ENCODE data around the gene MAN1B1. TPM values are rescaled to one million over a fixed set of nuclear protein-coding genes. Genes with fewer than 3 reads are reported as not detected.

The MAN1B1 gene
- total and polyA plus RNA-seq, 2 of the 8 experiments (the other 6 are each of a cell fraction or from before 2014, with no cell fraction given): 33.7 to 36.3 TPM

GRCh38 chr9:137149942-137150616 lies 63.3 kb downstream of the MAN1B1 start:
- 78% methylated on average over 16 of the region's 20 CpGs; no CpG with 5 or more reads in 1 of the 2 experiments for WGBS, 2 experiments (ENCODE audit: extremely low coverage in 1 of 2, insufficient coverage in 1 of 2, insufficient read length in 1 of 2, insufficient replicate concordance in 2 of 2, low coverage in 1 of 2, low lambda C conversion rate in 2 of 2, missing lambda C conversion rate in 1 of 2)
- no peak for FAIRE-seq
- Histone ChIP-seq H4K8ac (ENCODE audit: extremely low read depth, insufficient read depth, low read length) (no peak overlapping the region), H3K79me1 (ENCODE audit: low read depth, low read length) (no peaks in the 10 kb centered on the region), H4K20me1 (replicated peaks in 1 of 2; ENCODE audit: control insufficient read depth in 1 of 2, insufficient read depth in 2 of 2, low read length in 2 of 2) (peaks cover 3 to 20% of the 10 kb centered on the region in 2 experiments), H3K27ac (ENCODE audit: low read depth, low read length) (no peak overlapping the region), H2AK5ac (ENCODE audit: low read depth, low read length) (no peak overlapping the region; the same call in 1 of the 2 replicates), H3K23ac (ENCODE audit: insufficient read length) (no peak overlapping the region), H3K4me3 (ENCODE audit: extremely low read depth in 1 of 4, insufficient read depth in 2 of 4, low read depth in 3 of 4, low read length in 4 of 4) (no peak overlapping the region), H3K23me2 (ENCODE audit: low read depth, low read length) (peaks cover 2% of the 10 kb centered on the region; the same call in 1 of the 2 replicates), H3K36me3 (ENCODE audit: control insufficient read depth in 2 of 4, insufficient read depth in 4 of 4, low read length in 3 of 4) (no peaks in the 10 kb centered on the region; a peak in 1 of 8 replicates), H3K4me2 (ENCODE audit: insufficient read depth in 1 of 2, low read depth in 2 of 2, low read length in 2 of 2) (peak overlapping the region; percentile 4 to 57; a peak in 2 of 4 replicates), H2AFZ (ENCODE audit: low read length) (no peak overlapping the region), H3K79me2 (ENCODE audit: control insufficient read depth in 1 of 2, insufficient read depth in 2 of 2, low read length in 2 of 2) (no peaks in the 10 kb centered on the region; a peak in 1 of 4 replicates), H3K27me3 (replicated peaks in 1 of 4; ENCODE audit: control insufficient read depth in 3 of 4, extremely low read depth in 1 of 4, insufficient read depth in 3 of 4, low read length in 3 of 4) (peaks cover 0 to 6% (median 5%) of the 10 kb centered on the region in 4 experiments; a peak in 4 of 7 replicates), H2BK5ac (ENCODE audit: low read depth, low read length) (no peak overlapping the region), H2BK20ac (ENCODE audit: low read length) (no peak overlapping the region), H3K18ac (ENCODE audit: extremely low read depth, low read length) (peak overlapping the region; percentile 32; the same call in 1 of the 2 replicates), H2BK15ac (ENCODE audit: low read length) (no peak overlapping the region), H3K4me1 (replicated peaks in 1 of 4; ENCODE audit: control insufficient read depth in 3 of 4, insufficient read depth in 4 of 4, low read length in 3 of 4) (peaks cover 0 to 9% (median 0%) of the 10 kb centered on the region in 4 experiments; a peak in 1 of 7 replicates), H3K56ac (replicated peaks; ENCODE audit: insufficient read length, low read depth, low read length) (no peak overlapping the region), H4K5ac (ENCODE audit: insufficient read length, low read depth, low read length) (no peak overlapping the region), H2BK12ac (ENCODE audit: low read depth, low read length) (no peak overlapping the region), H3K9ac (replicated peaks in 1 of 4; ENCODE audit: extremely low read depth in 1 of 4, low read depth in 3 of 4, low read length in 3 of 4) (no peak overlapping the region), H4K91ac (replicated peaks; ENCODE audit: insufficient read length, low read length) (no peak overlapping the region), H3K9me3 (ENCODE audit: insufficient read depth in 2 of 2, low read depth in 1 of 2, low read length in 1 of 2) (peaks cover 0 to 7% of the 10 kb centered on the region in 2 experiments; a peak in 3 of 4 replicates), H3K14ac (ENCODE audit: insufficient read length) (no peak overlapping the region), H3K4ac (replicated peaks; ENCODE audit: insufficient read length, low read depth, low read length) (no peak overlapping the region), H2BK120ac (replicated peaks; ENCODE audit: low read depth, low read length) (no peak overlapping the region)
- ChIA-PET CTCF (ENCODE audit: partially characterized antibody) (interaction anchor here (0.7 to 3.6 kb wide), 11 partner anchors 11 to 205 kb away, joined by 3 to 24 read pairs (median 5); partner anchors contain the start of genes C8G, FBXW5, GRIN1 and LRRC26), POLR2A (ENCODE audit: partially characterized antibody) (interaction anchor here (0.8 to 1.7 kb wide), 5 partner anchors 17 to 92 kb away, joined by 3 to 4 read pairs (median 4); partner anchors contain the start of genes ANAPC2 and SSNA1)
- DNase-seq (ENCODE audit: low read depth in 1 of 2, low spot score in 2 of 2): no peak
- TF ChIP-seq TBP (IDR thresholded peaks at IDR 0.05; ENCODE audit: low read depth, low read length) (no peak), CTBP2 (IDR thresholded peaks at IDR 0.05; ENCODE audit: borderline replicate concordance, insufficient read depth, insufficient read length, low read length) (no peak), ZNF274 (IDR thresholded peaks at IDR 0.05; ENCODE audit: borderline replicate concordance, extremely low read depth, low read length) (no peak), SP4 (IDR thresholded peaks at IDR 0.05; ENCODE audit: low read length) (0 out of 2 replicates have a peak, but pooled peaks have one; percentile 56), BRCA1 (IDR thresholded peaks at IDR 0.05; ENCODE audit: low read depth, low read length) (no peak), RBBP5 (IDR thresholded peaks at IDR 0.05; ENCODE audit: borderline replicate concordance, low read depth, low read length) (no peak)
